Ovary (tissue), 3 donors: ENCODE measurements around the gene YJEFN3.

Experiments used
- CTCF ChIP-seq, 3 donors: fragments of 450-650 bp in 2 of 3; fragments of 200-600 bp in 1 of 3; IDR thresholded peaks; one replicate each; pipeline versions ENCODE4 v1.5.1 to v1.8.0; 2016 to 2022; ENCODE audit warnings: antibody characterized with exemption in 3 of 3, mild to moderate bottlenecking in 1 of 3
- EP300 ChIP-seq: sonication (generic); formaldehyde crosslinking; IDR thresholded peaks from one replicate; pipeline ENCODE4 v1.6.1; 2017; ENCODE audit warnings: antibody characterized with exemption
- POLR2A ChIP-seq: fragments of 450-650 bp; IDR thresholded peaks from one replicate; pipeline ENCODE4 v1.6.1; 2017; ENCODE audit warnings: antibody characterized with exemption, mild to moderate bottlenecking, moderate library complexity
- donor health status: DM: no; HTN: no; CAD: no.

GRCh38 chr19:19544257-19544953 is 15.7 kb downstream of the YJEFN3 start:
- TF ChIP-seq CTCF (IDR thresholded peaks at IDR 0.05): no peak
- no peak for TF ChIP-seq POLR2A
- TF ChIP-seq EP300: no peak
